Neural cell (in vitro differentiated cells): Measurements from ENCODE around the gene UNCX. TPM values are rescaled to one million over a fixed set of nuclear protein-coding genes. Genes with fewer than 3 reads are reported as not detected.
A peak's percentile ranks its signal among the peaks of the same experiment; 100 is the strongest.

Experiments
- H2AFZ ChIP-seq: fragments of 200-600, 300-800 bp; sonication (generic), shearing (Covaris generic); 2 replicates; pipeline ENCODE4 v1.6.0; 2014; ENCODE audit warnings: low read depth, mild to moderate bottlenecking, antibody characterized with exemption, low read length, moderate library complexity
- H3F3A ChIP-seq: fragments of 200-600 bp; shearing (Covaris generic); 2 replicates; pipeline ENCODE4 v1.6.1; 2016; ENCODE audit warnings: mild to moderate bottlenecking, moderate library complexity, mixed read lengths, antibody characterized with exemption, low read length; ENCODE audit not compliant: insufficient read depth, poor library complexity, severe bottlenecking
- H3K27ac ChIP-seq: fragments of 200-600, 300-800 bp; sonication (generic), shearing (Covaris generic); 2 replicates; pipeline ENCODE4 v1.5.1; 2014; ENCODE audit warnings: mild to moderate bottlenecking, low read length, moderate library complexity
- H3K27me3 ChIP-seq: fragments of 300-800, 200-600 bp; sonication (generic), shearing (Covaris generic); 2 replicates; pipeline ENCODE4 v1.6.0; 2014; ENCODE audit warnings: mild to moderate bottlenecking, low read depth, low read length, moderate library complexity; ENCODE audit not compliant: insufficient read depth
- H3K36me3 ChIP-seq: fragments of 300-800, 200-600 bp; sonication (generic), shearing (Covaris generic); 2 replicates; pipeline ENCODE4 v1.5.1; 2014; ENCODE audit warnings: mild to moderate bottlenecking, antibody characterized with exemption, low read length, moderate library complexity; ENCODE audit not compliant: insufficient read depth
- H3K4me2 ChIP-seq: fragments of 300-800, 200-600 bp; sonication (generic), shearing (Covaris generic); 2 replicates; pipeline ENCODE4 v1.6.0; 2014; ENCODE audit warnings: mild to moderate bottlenecking, low read length
- H3K4me3 ChIP-seq: fragments of 300-800, 200-600 bp; sonication (generic), shearing (Covaris generic); 2 replicates; pipeline ENCODE4 v1.5.1; 2014; ENCODE audit warnings: mild to moderate bottlenecking, low read length, moderate library complexity
- H3K79me2 ChIP-seq: fragments of 200-600 bp; shearing (Covaris generic); replicated peaks from 2 replicates; pipeline ENCODE4 v1.6.0; 2014; ENCODE audit warnings: mild to moderate bottlenecking, low read length, moderate library complexity; ENCODE audit not compliant: insufficient read depth
- H3K9ac ChIP-seq: fragments of 300-800, 200-600 bp; sonication (generic), shearing (Covaris generic); 2 replicates; pipeline ENCODE4 v1.6.1; 2016; ENCODE audit warnings: mild to moderate bottlenecking, low read length, mixed read lengths
- H3K9me2 ChIP-seq: fragments of 200-600 bp; shearing (Covaris generic); 2 replicates; pipeline ENCODE4 v1.6.1; 2016; ENCODE audit warnings: mild to moderate bottlenecking, low read length, mixed read lengths; ENCODE audit not compliant: insufficient read depth
- H3K9me3 ChIP-seq: fragments of 200-600, 300-800 bp; sonication (generic), shearing (Covaris generic); 2 replicates; pipeline ENCODE4 v1.6.1; 2016; ENCODE audit warnings: mild to moderate bottlenecking, mixed run types, low read length, moderate library complexity, mixed read lengths
- H4K20me1 ChIP-seq: fragments of 200-600 bp; shearing (Covaris generic); 2 replicates; pipeline ENCODE4 v1.6.1; 2016; ENCODE audit warnings: mild to moderate bottlenecking, mixed run types; ENCODE audit not compliant: insufficient read depth
- EP300 ChIP-seq: fragments of 450-650 bp; conservative IDR thresholded peaks from 2 replicates; pipeline ENCODE4 v1.6.1; 2014; ENCODE audit warnings: antibody characterized with exemption, mild to moderate bottlenecking, moderate library complexity; ENCODE audit not compliant: poor library complexity, severe bottlenecking
- EZH2 ChIP-seq: fragments of 200-600, 300-800 bp; shearing (Covaris generic), sonication (generic); IDR thresholded peaks from 2 replicates; pipeline ENCODE4 v1.6.1; 2014; ENCODE audit warnings: antibody characterized with exemption, low read length, borderline replicate concordance, mild to moderate bottlenecking; ENCODE audit not compliant: insufficient read depth, poor library complexity, severe bottlenecking
- MXI1 ChIP-seq: fragments of 450-650 bp; conservative IDR thresholded peaks from 2 replicates; pipeline ENCODE4 v1.6.1; 2014; ENCODE audit warnings: antibody characterized with exemption, mild to moderate bottlenecking; ENCODE audit not compliant: poor library complexity, severe bottlenecking
- POLR2AphosphoS5 ChIP-seq: IDR thresholded peaks from 2 replicates; pipeline ENCODE4 v1.6.1; 2012
- RAD21 ChIP-seq: fragments of 450-650 bp; conservative IDR thresholded peaks from 2 replicates; pipeline ENCODE4 v1.6.1; 2014; ENCODE audit warnings: antibody characterized with exemption, mild to moderate bottlenecking, moderate library complexity
- TAF1 ChIP-seq: IDR thresholded peaks from 2 replicates; pipeline ENCODE4 v1.6.1; 2012; ENCODE audit warnings: low read depth
- polyA plus RNA-seq: library from polyadenylated mRNA; depleted of rRNA; stranded (reverse); fragments of >200 nt; gene quantifications from 2 replicates; pipeline ENCODE4 v1.2.3, GENCODE V29; 2014
- TF ChIP-seq, protein P1 (sequence below): IDR thresholded peaks from 2 replicates; pipeline ENCODE4 v1.6.1; 2012; ENCODE audit warnings: borderline replicate concordance
- TF ChIP-seq, protein P2 (sequence below): fragments of 450-650 bp; IDR thresholded peaks from 2 replicates; pipeline ENCODE4 v1.5.1; 2014; ENCODE audit warnings: antibody characterized with exemption, mild to moderate bottlenecking, moderate library complexity; ENCODE audit not compliant: poor library complexity, severe bottlenecking

Gene UNCX
- polyA plus RNA-seq, 1 donor from 2014 or later, result 1.6 TPM

DNA sequence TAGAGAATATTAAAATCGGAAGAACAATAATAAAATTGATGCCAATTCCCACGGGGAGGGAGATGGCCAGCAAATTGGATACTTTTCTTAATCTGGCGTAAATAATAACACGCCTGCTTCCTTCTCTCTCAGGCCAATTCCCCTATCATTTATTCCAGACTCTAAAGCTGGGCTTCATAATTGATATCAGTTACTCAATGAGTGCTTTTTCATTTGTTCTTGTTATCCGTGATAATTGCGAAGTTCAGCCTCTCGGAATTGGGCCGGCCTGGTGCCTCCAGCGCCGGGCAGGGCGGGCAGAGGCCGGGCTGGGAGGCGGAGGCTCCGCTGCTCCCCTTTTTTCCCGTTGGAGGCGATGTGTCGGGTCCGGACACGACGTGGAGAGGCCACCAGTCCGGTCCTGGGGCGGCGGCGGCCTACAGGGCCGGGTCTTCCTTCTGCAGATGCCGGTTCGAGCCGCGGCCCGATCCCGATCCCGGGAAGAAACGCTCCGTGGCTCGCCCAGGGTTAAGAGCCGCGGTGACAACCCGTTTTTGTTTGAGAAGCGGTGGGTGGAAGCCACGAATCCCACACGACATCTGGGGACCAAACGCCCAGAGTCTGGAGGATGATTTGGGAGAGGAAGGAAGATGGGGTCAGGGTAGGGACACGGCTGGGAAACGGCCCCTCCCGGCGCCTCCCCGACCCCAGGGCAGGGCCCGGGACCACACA, 13.6 kb downstream of the UNCX start:
- H3K79me2 ChIP-seq, result no peaks in the 10 kb centered on the region
- H3K27ac ChIP-seq, result no peak overlapping the region
- H4K20me1 ChIP-seq, result no peaks in the 10 kb centered on the region
- no peak for TF ChIP-seq TAF1
- peak; percentile 93 for TF ChIP-seq EZH2
- peak; percentile 45 for TF ChIP-seq POLR2AphosphoS5
- H3K9me2 ChIP-seq, result no peaks in the 10 kb centered on the region
- no peak overlapping the region for H3K4me2 ChIP-seq
- H3K36me3 ChIP-seq, result no peaks in the 10 kb centered on the region
- H2AFZ ChIP-seq, result no peak overlapping the region
- no peaks in the 10 kb centered on the region for H3K9me3 ChIP-seq
- H3F3A ChIP-seq, result no peaks in the 10 kb centered on the region
- H3K4me3 ChIP-seq, result no peak overlapping the region
- no peak overlapping the region for H3K9ac ChIP-seq
- peaks cover 86% of the 10 kb centered on the region for H3K27me3 ChIP-seq

DNA sequence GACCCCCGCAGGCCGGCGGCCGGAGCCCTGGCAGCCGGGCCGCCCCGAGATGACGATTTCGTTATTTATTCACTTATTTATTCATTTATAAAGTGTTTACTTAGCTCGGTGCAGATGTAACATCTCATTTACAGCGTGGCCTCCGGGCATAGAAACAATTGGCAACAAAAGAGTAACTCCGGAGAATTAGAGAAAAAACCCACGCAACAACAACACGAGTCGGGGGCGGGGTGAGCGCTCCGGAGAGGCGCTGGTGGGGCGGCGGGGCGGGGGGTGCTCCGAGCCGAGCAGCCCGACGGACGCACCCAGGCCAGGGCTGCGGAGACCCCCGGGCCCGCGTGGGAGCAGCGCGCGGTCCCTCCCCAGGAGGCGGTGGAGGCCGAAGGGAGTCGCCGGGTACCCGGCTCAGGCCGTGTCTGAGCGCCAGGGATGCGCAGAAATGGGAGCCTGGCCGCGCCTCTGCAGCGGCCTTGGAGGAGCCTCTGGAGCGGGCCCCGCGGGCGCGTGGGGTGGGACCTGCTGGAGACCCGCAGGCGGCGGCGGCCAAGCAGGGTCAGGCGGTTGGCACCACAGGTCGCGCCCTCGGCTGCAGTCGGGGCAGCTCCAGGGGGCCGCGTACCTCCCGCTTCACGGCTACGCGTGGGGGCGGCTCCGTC, 14.3 kb downstream of the UNCX start:
- H3K9me2 ChIP-seq, result no peaks in the 10 kb centered on the region
- H3K36me3 ChIP-seq, result no peaks in the 10 kb centered on the region
- H3K27ac ChIP-seq, result no peak overlapping the region
- H3K9ac ChIP-seq, result peak overlapping the region; percentile 41
- H3F3A ChIP-seq, result no peaks in the 10 kb centered on the region
- H3K79me2 ChIP-seq, result no peaks in the 10 kb centered on the region
- no peak overlapping the region for H2AFZ ChIP-seq
- peaks cover 79% of the 10 kb centered on the region for H3K27me3 ChIP-seq
- H3K4me2 ChIP-seq, result no peak overlapping the region
- no peaks in the 10 kb centered on the region for H4K20me1 ChIP-seq
- H3K9me3 ChIP-seq, result no peaks in the 10 kb centered on the region
- H3K4me3 ChIP-seq, result peak overlapping the region; percentile 60
- TF ChIP-seq EZH2 (peak; percentile 14), EP300 (no peak)

DNA sequence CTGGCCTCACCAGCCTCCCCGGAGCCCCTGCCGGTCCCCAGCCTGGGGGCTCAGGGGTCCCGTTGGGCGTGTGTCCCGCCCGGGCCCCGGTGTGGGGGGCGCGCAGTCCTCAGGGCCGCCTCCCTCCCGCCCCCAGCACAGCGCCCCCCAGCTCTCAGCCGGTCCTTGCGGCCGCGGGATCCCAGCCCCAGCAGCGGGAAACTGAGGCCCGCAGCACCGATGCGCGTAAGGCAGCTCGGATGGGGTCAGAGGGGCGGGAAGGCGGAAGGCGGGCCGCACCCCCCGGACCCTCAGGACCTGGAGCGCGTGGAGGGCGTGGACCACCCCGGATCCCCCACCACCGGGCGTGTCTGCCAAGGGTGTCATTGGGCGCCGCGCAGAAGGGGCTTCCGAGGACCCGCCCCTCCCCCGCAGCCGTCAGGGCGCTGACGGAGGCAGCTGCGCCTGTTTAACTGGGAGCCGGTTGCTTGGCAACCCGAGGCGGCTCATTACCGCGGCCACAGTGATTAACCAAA, 14.9 kb downstream of the UNCX start:
- H3F3A ChIP-seq, result no peaks in the 10 kb centered on the region
- no peaks in the 10 kb centered on the region for H3K9me3 ChIP-seq
- no peak overlapping the region for H3K27ac ChIP-seq
- H3K36me3 ChIP-seq, result no peaks in the 10 kb centered on the region
- no peak overlapping the region for H3K4me2 ChIP-seq
- no peak for TF ChIP-seq POLR2AphosphoS5
- no peaks in the 10 kb centered on the region for H3K79me2 ChIP-seq
- no peaks in the 10 kb centered on the region for H3K9me2 ChIP-seq
- H3K27me3 ChIP-seq, result peaks cover 73% of the 10 kb centered on the region
- H2AFZ ChIP-seq, result no peak overlapping the region
- H4K20me1 ChIP-seq, result no peaks in the 10 kb centered on the region
- peak overlapping the region; percentile 60 for H3K4me3 ChIP-seq
- H3K9ac ChIP-seq, result peak overlapping the region; percentile 41

DNA sequence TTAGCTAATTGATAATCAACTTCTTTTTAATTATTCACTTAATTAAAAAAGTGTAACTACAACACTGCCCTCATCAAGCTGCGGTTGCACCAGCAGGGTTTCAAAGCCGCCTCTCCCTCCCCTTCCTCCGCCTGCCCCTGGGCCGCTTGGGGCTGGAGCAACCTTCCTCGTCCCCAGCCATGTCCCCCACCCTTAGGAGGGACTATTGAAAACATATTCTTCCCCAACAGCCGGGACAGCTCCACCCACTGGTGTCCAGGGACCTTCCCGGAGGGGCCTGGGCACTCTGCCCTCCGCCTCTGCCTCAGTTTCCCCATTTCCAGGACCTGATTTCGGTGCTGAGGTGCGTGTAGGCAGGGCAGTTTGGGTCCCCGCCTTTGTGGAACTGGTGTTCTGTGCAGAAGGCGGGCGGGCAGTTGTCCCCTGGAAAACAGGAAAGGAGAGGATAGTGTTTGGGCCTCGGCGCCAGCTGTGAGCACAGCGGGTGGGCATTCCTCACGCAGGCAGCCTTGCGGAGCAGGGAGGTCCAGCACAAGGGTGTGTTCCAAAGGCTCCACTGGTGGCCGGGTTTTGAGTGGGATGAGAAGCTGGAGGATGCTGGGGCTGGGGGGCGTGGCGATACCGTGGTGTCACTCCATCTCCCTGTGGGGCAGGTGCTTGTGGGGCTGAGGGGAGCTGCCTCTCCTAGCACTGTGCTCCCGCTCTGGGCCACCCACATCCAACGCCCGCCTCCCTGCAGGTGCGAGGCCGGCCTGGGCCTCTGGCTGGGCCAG, 15.7 kb downstream of the UNCX start:
- no peaks in the 10 kb centered on the region for H3K9me2 ChIP-seq
- H3K27ac ChIP-seq, result no peak overlapping the region
- no peaks in the 10 kb centered on the region for H3K36me3 ChIP-seq
- no peaks in the 10 kb centered on the region for H3K79me2 ChIP-seq
- no peak overlapping the region for H3K4me2 ChIP-seq
- no peaks in the 10 kb centered on the region for H3K9me3 ChIP-seq
- TF ChIP-seq EZH2 (no peak), RAD21 (no peak), TAF1 (no peak), POLR2AphosphoS5 (no peak), MXI1 (no peak), EP300 (no peak)
- TF ChIP-seq, protein P1, sequence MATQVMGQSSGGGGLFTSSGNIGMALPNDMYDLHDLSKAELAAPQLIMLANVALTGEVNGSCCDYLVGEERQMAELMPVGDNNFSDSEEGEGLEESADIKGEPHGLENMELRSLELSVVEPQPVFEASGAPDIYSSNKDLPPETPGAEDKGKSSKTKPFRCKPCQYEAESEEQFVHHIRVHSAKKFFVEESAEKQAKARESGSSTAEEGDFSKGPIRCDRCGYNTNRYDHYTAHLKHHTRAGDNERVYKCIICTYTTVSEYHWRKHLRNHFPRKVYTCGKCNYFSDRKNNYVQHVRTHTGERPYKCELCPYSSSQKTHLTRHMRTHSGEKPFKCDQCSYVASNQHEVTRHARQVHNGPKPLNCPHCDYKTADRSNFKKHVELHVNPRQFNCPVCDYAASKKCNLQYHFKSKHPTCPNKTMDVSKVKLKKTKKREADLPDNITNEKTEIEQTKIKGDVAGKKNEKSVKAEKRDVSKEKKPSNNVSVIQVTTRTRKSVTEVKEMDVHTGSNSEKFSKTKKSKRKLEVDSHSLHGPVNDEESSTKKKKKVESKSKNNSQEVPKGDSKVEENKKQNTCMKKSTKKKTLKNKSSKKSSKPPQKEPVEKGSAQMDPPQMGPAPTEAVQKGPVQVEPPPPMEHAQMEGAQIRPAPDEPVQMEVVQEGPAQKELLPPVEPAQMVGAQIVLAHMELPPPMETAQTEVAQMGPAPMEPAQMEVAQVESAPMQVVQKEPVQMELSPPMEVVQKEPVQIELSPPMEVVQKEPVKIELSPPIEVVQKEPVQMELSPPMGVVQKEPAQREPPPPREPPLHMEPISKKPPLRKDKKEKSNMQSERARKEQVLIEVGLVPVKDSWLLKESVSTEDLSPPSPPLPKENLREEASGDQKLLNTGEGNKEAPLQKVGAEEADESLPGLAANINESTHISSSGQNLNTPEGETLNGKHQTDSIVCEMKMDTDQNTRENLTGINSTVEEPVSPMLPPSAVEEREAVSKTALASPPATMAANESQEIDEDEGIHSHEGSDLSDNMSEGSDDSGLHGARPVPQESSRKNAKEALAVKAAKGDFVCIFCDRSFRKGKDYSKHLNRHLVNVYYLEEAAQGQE, result no peak
- TF ChIP-seq, protein P2, sequence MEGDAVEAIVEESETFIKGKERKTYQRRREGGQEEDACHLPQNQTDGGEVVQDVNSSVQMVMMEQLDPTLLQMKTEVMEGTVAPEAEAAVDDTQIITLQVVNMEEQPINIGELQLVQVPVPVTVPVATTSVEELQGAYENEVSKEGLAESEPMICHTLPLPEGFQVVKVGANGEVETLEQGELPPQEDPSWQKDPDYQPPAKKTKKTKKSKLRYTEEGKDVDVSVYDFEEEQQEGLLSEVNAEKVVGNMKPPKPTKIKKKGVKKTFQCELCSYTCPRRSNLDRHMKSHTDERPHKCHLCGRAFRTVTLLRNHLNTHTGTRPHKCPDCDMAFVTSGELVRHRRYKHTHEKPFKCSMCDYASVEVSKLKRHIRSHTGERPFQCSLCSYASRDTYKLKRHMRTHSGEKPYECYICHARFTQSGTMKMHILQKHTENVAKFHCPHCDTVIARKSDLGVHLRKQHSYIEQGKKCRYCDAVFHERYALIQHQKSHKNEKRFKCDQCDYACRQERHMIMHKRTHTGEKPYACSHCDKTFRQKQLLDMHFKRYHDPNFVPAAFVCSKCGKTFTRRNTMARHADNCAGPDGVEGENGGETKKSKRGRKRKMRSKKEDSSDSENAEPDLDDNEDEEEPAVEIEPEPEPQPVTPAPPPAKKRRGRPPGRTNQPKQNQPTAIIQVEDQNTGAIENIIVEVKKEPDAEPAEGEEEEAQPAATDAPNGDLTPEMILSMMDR, result no peak
- H3K9ac ChIP-seq, result no peak overlapping the region
- no peaks in the 10 kb centered on the region for H3F3A ChIP-seq
- H3K4me3 ChIP-seq, result peak overlapping the region; percentile 60
- no peak overlapping the region for H2AFZ ChIP-seq
- peaks cover 65% of the 10 kb centered on the region for H3K27me3 ChIP-seq
- no peaks in the 10 kb centered on the region for H4K20me1 ChIP-seq
